HCT116 (cell line): Measurements from ENCODE around the gene CFAP92. TPM values are rescaled to one million over a fixed set of nuclear protein-coding genes. Genes with fewer than 3 reads are reported as not detected.

Experiments used
- ATAC-seq: fragments of 200-7000 bp; cut with Tn5 transposase; 2 replicates; pipeline ENCODE4 v1.9.1; 2020; ENCODE audit warnings: mild to moderate bottlenecking, moderate library complexity
- BruUV-seq: library from RNA; stranded (reverse); fragments of 400-500 nt; replicated peaks from 2 replicates; lab custom pipeline; 2021; lab: Mats Ljungman, UMichigan
- CTCF ChIA-PET: fragments of 300-600 bp; sonication (Branson Sonifier 250); formaldehyde crosslinking; loops from one replicate; lab custom pipeline; 2021; ENCODE audit warnings: antibody characterized with exemption; lab: Charles Lee
- POLR2A ChIA-PET: fragments of 300-600, 350-600 bp; sonication (Branson Sonifier 250); formaldehyde crosslinking; loops from one replicate; lab custom pipeline; 2021; ENCODE audit warnings: antibody characterized with exemption; lab: Charles Lee
- RAD21 ChIA-PET, 2 experiments: fragments of 300-600 bp; sonication (Branson Sonifier 250); formaldehyde crosslinking; loops; one replicate each; lab custom pipeline; 2023; ENCODE audit warnings: low total read pairs in 2 of 2; ENCODE audit not compliant: uncharacterized antibody in 2 of 2, unreplicated experiment in 2 of 2, low non-redundant PET in 1 of 2; lab: Charles Lee
- DNase-seq: peaks from one replicate; pipeline ENCODE4 v3.0.0-alpha.2; 2010; ENCODE audit warnings: low read depth, low spot score
- H2AFZ ChIP-seq: fragments of 200-600 bp; shearing (Covaris generic), sonication (generic); 2 replicates; pipeline ENCODE4 v1.6.1; 2017; ENCODE audit warnings: low read depth, mixed run types, mixed read lengths, antibody characterized with exemption, low read length; ENCODE audit not compliant: poor library complexity, severe bottlenecking
- H3K27ac ChIP-seq: 2 replicates; pipeline ENCODE4 v1.5.1; 2012; ENCODE audit warnings: low read depth, low read length
- H3K27me3 ChIP-seq: fragments of 200-600 bp; sonication (generic); 2 replicates; pipeline ENCODE4 v1.6.1; 2016; ENCODE audit warnings: mixed run types, low read length, mixed read lengths; ENCODE audit not compliant: insufficient read depth
- H3K36me3 ChIP-seq, 2 experiments: fragments of 200-500 bp in 1 of 2; fragments of 200-600 bp in 1 of 2; sonication (Bioruptor generic) in 1 of 2; sonication (generic) in 1 of 2; 2 replicates each; pipeline versions ENCODE4 v1.5.1 to v1.6.1; 2014 to 2016; ENCODE audit warnings: low read length in 2 of 2, inconsistent platforms in 1 of 2, mixed read lengths in 1 of 2, mixed run types in 1 of 2; ENCODE audit not compliant: insufficient read depth in 2 of 2, control insufficient read depth in 1 of 2
- H3K4me1 ChIP-seq, 2 experiments: fragments of 200-600 bp in 1 of 2; sonication (generic) in 1 of 2; 2 replicates each; pipeline versions ENCODE4 v1.5.1 to v1.6.1; 2012 to 2017; ENCODE audit warnings: low read length in 2 of 2, inconsistent platforms in 1 of 2, mild to moderate bottlenecking in 1 of 2, mixed read lengths in 1 of 2, mixed run types in 1 of 2, moderate library complexity in 1 of 2; ENCODE audit not compliant: insufficient read depth in 2 of 2, control insufficient read depth in 1 of 2
- H3K4me2 ChIP-seq: fragments of 200-600 bp; sonication (generic); 2 replicates; pipeline ENCODE4 v1.6.1; 2017; ENCODE audit warnings: mixed run types, low read length, mixed read lengths
- H3K4me3 ChIP-seq, 2 experiments: fragments of 200-600 bp in 1 of 2; sonication (generic) in 1 of 2; replicated peaks in 1 of 2; 2 replicates each; pipeline ENCODE4 v1.5.1; 2011 to 2016; ENCODE audit warnings: low read length in 2 of 2, control low read depth in 1 of 2, low read depth in 1 of 2, mild to moderate bottlenecking in 1 of 2, mixed read lengths in 1 of 2, mixed run types in 1 of 2
- H3K79me2 ChIP-seq: fragments of 200-600 bp; sonication (generic); 2 replicates; pipeline ENCODE4 v1.6.1; 2017; ENCODE audit warnings: mild to moderate bottlenecking, mixed run types, low read length, moderate library complexity, mixed read lengths; ENCODE audit not compliant: insufficient read depth
- H3K9ac ChIP-seq: fragments of 200-600 bp; sonication (generic); 2 replicates; pipeline ENCODE4 v1.6.1; 2016; ENCODE audit warnings: low read length, mixed read lengths
- H3K9me2 ChIP-seq: fragments of 200-600 bp; sonication (generic), shearing (Covaris generic); 2 replicates; pipeline ENCODE4 v1.6.1; 2017; ENCODE audit warnings: mixed run types, mild to moderate bottlenecking, moderate library complexity; ENCODE audit not compliant: insufficient read depth
- H3K9me3 ChIP-seq, 2 experiments: fragments of 200-500 bp in 1 of 2; fragments of 200-600 bp in 1 of 2; sonication (Bioruptor generic) in 1 of 2; sonication (generic) in 1 of 2; 2 replicates each; pipeline ENCODE4 v1.6.1; 2014 to 2017; ENCODE audit warnings: low read length in 2 of 2, mixed read lengths in 2 of 2, inconsistent platforms in 1 of 2, low read depth in 1 of 2, mild to moderate bottlenecking in 1 of 2, mixed run types in 1 of 2, moderate library complexity in 1 of 2; ENCODE audit not compliant: control insufficient read depth in 1 of 2, insufficient read depth in 1 of 2
- H4K20me1 ChIP-seq: fragments of 200-600 bp; sonication (generic), shearing (Covaris generic); 2 replicates; pipeline ENCODE4 v1.6.1; 2017; ENCODE audit warnings: mixed run types, mild to moderate bottlenecking, moderate library complexity; ENCODE audit not compliant: insufficient read depth
- ATF3 ChIP-seq: IDR thresholded peaks from 2 replicates; pipeline ENCODE4 v1.6.1; 2012
- CBX3 ChIP-seq: IDR thresholded peaks from 2 replicates; pipeline ENCODE4 v1.6.1; 2012; ENCODE audit warnings: low read depth
- CEBPB ChIP-seq: IDR thresholded peaks from 2 replicates; pipeline ENCODE4 v1.6.1; 2012; ENCODE audit warnings: low read depth
- EGR1 ChIP-seq: IDR thresholded peaks from 2 replicates; pipeline ENCODE4 v1.6.1; 2012; ENCODE audit warnings: low read depth
- FOSL1 ChIP-seq: IDR thresholded peaks from 2 replicates; pipeline ENCODE4 v1.6.1; 2012; ENCODE audit warnings: low read depth
- MAX ChIP-seq: IDR thresholded peaks from 2 replicates; pipeline ENCODE4 v1.6.1; 2012
- REST ChIP-seq: IDR thresholded peaks from 2 replicates; pipeline ENCODE4 v1.6.1; 2012; ENCODE audit warnings: low read depth
- SP1 ChIP-seq: IDR thresholded peaks from 2 replicates; pipeline ENCODE4 v1.6.1; 2012; ENCODE audit warnings: low read depth
- TCF7L2 ChIP-seq: IDR thresholded peaks from 2 replicates; pipeline ENCODE4 v1.7.0; 2011; ENCODE audit warnings: borderline replicate concordance, inconsistent platforms; ENCODE audit not compliant: insufficient read depth, insufficient read length; ENCODE audit errors: extremely low read depth
- ZBTB33 ChIP-seq: IDR thresholded peaks from 2 replicates; pipeline ENCODE4 v1.6.1; 2011; ENCODE audit warnings: mild to moderate bottlenecking, low read length, moderate library complexity; ENCODE audit not compliant: insufficient replicate concordance; ENCODE audit errors: extremely low read depth
- ZFX ChIP-seq: fragments of 450-650 bp; IDR thresholded peaks from 2 replicates; pipeline ENCODE4 v1.6.1; 2017
- ZNF274 ChIP-seq: fragments of 200-500 bp; sonication (Bioruptor generic); IDR thresholded peaks from 2 replicates; pipeline ENCODE4 v1.6.1; 2014; ENCODE audit warnings: mild to moderate bottlenecking, low read depth, low read length, inconsistent platforms
- intact Hi-C: fragments of 100-400 bp; cut with micrococcal nuclease; formaldehyde crosslinking; loops from 2 replicates; pipeline ENCODE4 v1.10.0; 2022
- total RNA-seq: library from RNA; stranded (reverse); gene quantifications from one replicate; pipeline ENCODE4 v1.2.1, GENCODE V29; 2021; ENCODE audit not compliant: unreplicated experiment

The CFAP92 gene
- total RNA-seq, 1 experiment from 2014 or later: 3.6 TPM

GRCh38 chr3:129033633-129034321 is 39.9 kb upstream of the CFAP92 start:
- no peaks in the 10 kb centered on the region for H3K36me3 ChIP-seq
- no peaks in the 10 kb centered on the region for H3K9me3 ChIP-seq
- no TSS peak for BruUV-seq
- H3K4me2 ChIP-seq: no peak overlapping the region
- H3K79me2 ChIP-seq: no peaks in the 10 kb centered on the region
- no peak overlapping the region for H2AFZ ChIP-seq
- H3K27ac ChIP-seq: no peak overlapping the region
- H3K27me3 ChIP-seq: no peaks in the 10 kb centered on the region
- POLR2A ChIA-PET: no interaction called here
- DNase-seq (no peak), ATAC-seq (no peak)
- H3K4me3 ChIP-seq: no peak overlapping the region
- TF ChIP-seq ZNF274 (no peak), ZFX (no peak), ZBTB33 (no peak), TCF7L2 (no peak), MAX (no peak), FOSL1 (no peak), EGR1 (no peak), ATF3 (no peak), REST (no peak), CEBPB (no peak), CBX3 (no peak), SP1 (no peak)
- H3K9ac ChIP-seq: no peak overlapping the region
- no peaks in the 10 kb centered on the region for H4K20me1 ChIP-seq
- intact Hi-C loops: no loop called here
- RAD21 ChIA-PET: no interaction called here
- no peaks in the 10 kb centered on the region for H3K9me2 ChIP-seq
- CTCF ChIA-PET: no interaction called here
- H3K4me1 ChIP-seq: peaks cover 0 to 5% of the 10 kb centered on the region in 2 experiments; a peak in 1 of 4 replicates
